GM06990 (cell line): ENCODE measurements around the gene RGS7.

Experiments used
- DNase-seq: peaks from one replicate; pipeline ENCODE4 v3.0.0-alpha.2; 2011; ENCODE audit not compliant: insufficient read length; ENCODE audit errors: extremely low read depth
- H3K27me3 ChIP-seq: replicated peaks from 2 replicates; pipeline ENCODE4 v1.6.0; 2011; ENCODE audit warnings: low read length; ENCODE audit not compliant: control insufficient read depth, insufficient read depth
- H3K36me3 ChIP-seq: 2 replicates; pipeline ENCODE4 v1.5.1; 2011; ENCODE audit warnings: low read length; ENCODE audit not compliant: control insufficient read depth, insufficient read depth
- H3K4me3 ChIP-seq: replicated peaks from 2 replicates; pipeline ENCODE4 v1.5.1; 2011; ENCODE audit warnings: low read depth, mild to moderate bottlenecking, control low read depth, low read length
- TF ChIP-seq, protein P1 (sequence below): IDR thresholded peaks from 2 replicates; pipeline ENCODE4 v1.5.1; 2011; ENCODE audit warnings: low read length, control low read depth, mild to moderate bottlenecking, inconsistent platforms; ENCODE audit not compliant: insufficient read depth, poor library complexity, severe bottlenecking

Gene RGS7

DNA sequence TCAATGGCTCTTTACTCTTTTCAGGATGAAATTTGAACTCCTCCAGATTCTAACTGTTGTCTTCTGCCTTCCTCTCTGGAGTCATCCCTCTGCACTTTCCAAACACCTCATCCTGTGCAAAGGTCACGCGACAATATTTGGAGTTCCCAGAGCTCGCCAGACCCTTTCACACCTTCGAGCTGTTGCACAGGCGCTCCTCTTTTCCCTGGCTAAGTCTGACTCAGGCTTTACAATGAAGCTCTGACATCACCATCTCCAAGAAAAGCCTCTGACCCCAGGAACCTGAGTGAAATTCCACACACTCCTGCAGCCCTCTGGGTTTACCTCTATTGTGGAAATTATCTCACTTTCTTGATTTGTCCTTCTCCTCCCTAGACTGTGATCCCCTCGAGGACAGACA, 270.3 kb downstream of the RGS7 start:
- Histone ChIP-seq H3K27me3 (no peaks in the 10 kb centered on the region), H3K4me3 (no peak overlapping the region), H3K36me3 (no peaks in the 10 kb centered on the region)
- no peak for DNase-seq
- TF ChIP-seq, protein P1, sequence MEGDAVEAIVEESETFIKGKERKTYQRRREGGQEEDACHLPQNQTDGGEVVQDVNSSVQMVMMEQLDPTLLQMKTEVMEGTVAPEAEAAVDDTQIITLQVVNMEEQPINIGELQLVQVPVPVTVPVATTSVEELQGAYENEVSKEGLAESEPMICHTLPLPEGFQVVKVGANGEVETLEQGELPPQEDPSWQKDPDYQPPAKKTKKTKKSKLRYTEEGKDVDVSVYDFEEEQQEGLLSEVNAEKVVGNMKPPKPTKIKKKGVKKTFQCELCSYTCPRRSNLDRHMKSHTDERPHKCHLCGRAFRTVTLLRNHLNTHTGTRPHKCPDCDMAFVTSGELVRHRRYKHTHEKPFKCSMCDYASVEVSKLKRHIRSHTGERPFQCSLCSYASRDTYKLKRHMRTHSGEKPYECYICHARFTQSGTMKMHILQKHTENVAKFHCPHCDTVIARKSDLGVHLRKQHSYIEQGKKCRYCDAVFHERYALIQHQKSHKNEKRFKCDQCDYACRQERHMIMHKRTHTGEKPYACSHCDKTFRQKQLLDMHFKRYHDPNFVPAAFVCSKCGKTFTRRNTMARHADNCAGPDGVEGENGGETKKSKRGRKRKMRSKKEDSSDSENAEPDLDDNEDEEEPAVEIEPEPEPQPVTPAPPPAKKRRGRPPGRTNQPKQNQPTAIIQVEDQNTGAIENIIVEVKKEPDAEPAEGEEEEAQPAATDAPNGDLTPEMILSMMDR = no peak

DNA sequence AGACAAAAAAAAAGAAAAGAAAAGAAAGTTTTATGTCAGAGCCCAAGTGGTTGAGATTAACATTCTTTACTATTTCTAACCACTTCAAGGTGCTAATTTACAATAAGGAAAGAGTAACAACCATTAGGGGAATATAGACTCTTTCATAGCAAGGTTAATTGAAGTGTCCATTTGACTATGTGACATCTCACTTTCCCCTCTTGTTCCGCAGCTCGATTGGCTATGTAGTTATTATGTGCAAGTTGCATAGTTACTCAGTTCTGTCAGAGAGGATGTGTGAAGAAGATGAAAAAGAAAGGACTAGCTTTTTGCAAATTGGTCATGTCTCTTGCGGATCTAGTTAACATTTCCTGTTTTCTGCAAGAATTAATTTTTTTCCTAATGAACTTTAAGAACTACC, 273.7 kb downstream of the RGS7 start:
- Histone ChIP-seq H3K4me3 (no peak overlapping the region), H3K36me3 (no peaks in the 10 kb centered on the region), H3K27me3 (no peaks in the 10 kb centered on the region)
- no peak for DNase-seq
- TF ChIP-seq, protein P1 = no peak

DNA sequence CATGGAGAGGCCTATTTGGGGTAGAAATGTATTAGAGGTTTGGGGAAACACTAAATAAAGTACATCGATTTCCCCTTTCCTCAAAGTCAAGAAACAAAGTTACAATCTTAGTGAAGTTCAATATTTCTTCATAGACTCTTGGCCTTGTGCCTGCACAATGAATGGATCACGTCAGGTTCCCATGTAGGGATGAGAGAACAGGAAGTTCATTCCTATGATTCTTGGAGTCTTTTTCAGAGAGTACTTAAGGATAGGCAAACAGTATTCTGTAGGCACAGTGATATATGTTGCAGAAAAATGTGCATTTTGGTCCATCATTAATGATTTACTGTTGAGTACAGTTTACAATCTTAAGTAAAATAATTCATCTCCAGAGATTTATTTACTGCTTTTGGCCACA, 275.5 kb downstream of the RGS7 start:
- H3K36me3 ChIP-seq = no peaks in the 10 kb centered on the region
- TF ChIP-seq, protein P1 = no peak
- DNase-seq = no peak
- no peak overlapping the region for H3K4me3 ChIP-seq
- H3K27me3 ChIP-seq = no peaks in the 10 kb centered on the region

DNA sequence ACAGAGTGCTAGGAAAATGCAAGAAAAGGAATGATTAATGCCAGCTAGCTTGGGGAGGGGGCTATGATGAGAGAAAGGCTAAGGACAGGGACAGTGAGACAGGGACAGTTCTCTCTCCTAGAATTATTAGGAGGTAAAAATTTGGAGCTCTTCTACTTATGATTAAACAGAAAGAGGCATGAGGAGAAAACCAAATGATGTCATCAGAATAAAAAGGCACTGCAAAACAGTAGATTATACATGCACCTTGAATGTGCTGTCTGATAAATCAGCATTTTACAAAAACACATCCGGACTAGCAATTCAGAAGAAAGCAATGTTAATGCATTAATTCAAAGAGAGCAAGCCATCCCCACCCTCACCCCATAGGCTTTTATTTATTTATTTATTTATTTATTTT, 277.5 kb downstream of the RGS7 start:
- Histone ChIP-seq H3K4me3 (no peak overlapping the region), H3K36me3 (no peaks in the 10 kb centered on the region), H3K27me3 (no peaks in the 10 kb centered on the region)
- TF ChIP-seq, protein P1 = no peak
- no peak for DNase-seq

DNA sequence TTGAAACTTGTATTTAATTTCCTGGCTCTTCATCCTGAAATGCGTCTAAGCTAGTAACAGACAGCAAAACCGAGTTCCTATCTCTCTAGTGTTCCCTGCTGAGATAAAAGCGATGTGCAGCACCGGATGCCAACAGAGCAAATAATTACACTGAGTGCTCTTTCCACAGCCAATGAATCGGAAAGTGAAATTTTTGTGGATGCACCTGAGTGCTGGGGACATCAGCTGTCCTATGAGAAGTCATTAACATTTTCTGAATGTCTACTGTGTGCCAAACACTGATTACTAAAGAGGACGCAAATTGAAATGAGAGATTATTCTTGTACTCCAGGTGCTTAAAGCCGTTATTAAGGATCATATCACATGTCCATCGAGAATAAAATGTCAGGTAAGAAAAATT, 278.0 kb downstream of the RGS7 start:
- TF ChIP-seq, protein P1 = no peak
- H3K27me3 ChIP-seq = no peaks in the 10 kb centered on the region
- no peaks in the 10 kb centered on the region for H3K36me3 ChIP-seq
- no peak overlapping the region for H3K4me3 ChIP-seq
- no peak for DNase-seq
